ENCODE measurements around the gene SLC27A1.

Gene SLC27A1

DNA sequence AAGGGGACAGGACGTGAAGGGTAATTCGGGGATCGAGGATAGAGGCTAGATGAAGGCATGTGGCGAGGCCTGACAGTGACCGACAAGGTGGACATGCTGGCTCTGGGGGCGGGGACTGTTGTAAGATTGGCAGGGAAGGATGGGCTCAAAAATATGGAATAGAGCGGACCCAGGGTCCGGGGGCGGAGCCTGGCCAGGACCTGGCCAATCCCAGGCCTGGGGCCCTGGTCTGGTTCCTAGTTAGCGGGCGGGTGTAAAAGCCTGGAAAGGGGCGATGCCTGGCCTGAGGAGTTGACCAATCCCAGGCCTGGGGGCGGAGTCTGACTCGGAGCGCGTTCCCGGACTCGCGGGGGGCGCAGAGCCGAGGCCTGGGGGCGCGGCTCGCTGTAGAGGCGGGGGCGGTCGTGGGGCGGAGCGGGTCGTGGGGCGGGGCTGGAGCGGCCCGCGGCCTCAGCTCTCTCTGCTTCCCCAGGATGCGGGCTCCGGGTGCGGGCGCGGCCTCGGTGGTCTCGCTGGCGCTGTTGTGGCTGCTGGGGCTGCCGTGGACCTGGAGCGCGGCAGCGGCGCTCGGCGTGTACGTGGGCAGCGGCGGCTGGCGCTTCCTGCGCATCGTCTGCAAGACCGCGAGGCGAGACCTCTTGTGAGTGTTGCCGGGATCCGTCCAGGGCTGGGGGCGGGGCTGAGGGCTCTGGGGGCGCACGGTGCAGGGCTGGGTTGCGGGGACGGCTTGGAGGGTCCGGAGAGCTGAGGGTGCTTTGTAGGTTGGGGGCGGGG is at the start of gene SLC27A1:
SLC27A1 (plus strand) TSS at position 457 of the 774 bp plus-strand sequence; CDS start at position 474, 17 bp downstream.
- H3K4me1 ChIP-seq (ENCODE audit: control insufficient read depth, insufficient read depth, low read length), result peaks cover 6% of the 10 kb centered on the region; the same call in 1 of the 2 replicates
- peak within 1 kb of the TSS; percentile 58 for H3K4me3 ChIP-seq (ENCODE audit: low read depth, low read length)
- H3K9me3 ChIP-seq (ENCODE audit: control insufficient read depth, insufficient read depth, low read depth, low read length), result no peaks in the 10 kb centered on the region
- ChIA-PET POLR2A (interaction anchor here (0.5 to 1.4 kb wide), 4 partner anchors 51 to 1166 kb away, joined by 3 to 5 read pairs (median 4); no protein-coding TSS in a partner anchor), CTCF (interaction anchor here (0.6 to 5.5 kb wide), 2 partner anchors 26 to 76 kb away, joined by 3 to 31 read pairs; no protein-coding TSS in a partner anchor)
- H3K27ac ChIP-seq (ENCODE audit: extremely low read depth, low read depth, low read length), result no peak within 1 kb of the TSS
- no peaks in the 10 kb centered on the region for H3K36me3 ChIP-seq (ENCODE audit: control insufficient read depth in 2 of 2, insufficient read depth in 1 of 2, low read length in 2 of 2)
- no peak for TF ChIP-seq MZF1 (tag by site-specific recombination; IDR thresholded peaks at IDR 0.05; ENCODE audit: borderline replicate concordance)
- no peak for TF ChIP-seq ZFP69B (tag by site-specific recombination; IDR thresholded peaks at IDR 0.05)
- TF ChIP-seq ZNF391 (tag by site-specific recombination; IDR thresholded peaks at IDR 0.05; ENCODE audit: borderline replicate concordance, low read depth), result no peak
- TF ChIP-seq ZBTB20 (tag by site-specific recombination; IDR thresholded peaks at IDR 0.05), result peak; percentile 18; the same call in 1 of the 2 replicates
- no peak for TF ChIP-seq ZNF548 (tag by site-specific recombination; IDR thresholded peaks at IDR 0.05)
- TF ChIP-seq ZNF561 (tag by site-specific recombination; IDR thresholded peaks at IDR 0.05; ENCODE audit: borderline replicate concordance), result 0 out of 2 replicates have a peak, but pooled peaks have one; percentile 42
- TF ChIP-seq ZSCAN23 (tag by site-specific recombination; IDR thresholded peaks at IDR 0.05), result no peak
- TF ChIP-seq, protein P1, sequence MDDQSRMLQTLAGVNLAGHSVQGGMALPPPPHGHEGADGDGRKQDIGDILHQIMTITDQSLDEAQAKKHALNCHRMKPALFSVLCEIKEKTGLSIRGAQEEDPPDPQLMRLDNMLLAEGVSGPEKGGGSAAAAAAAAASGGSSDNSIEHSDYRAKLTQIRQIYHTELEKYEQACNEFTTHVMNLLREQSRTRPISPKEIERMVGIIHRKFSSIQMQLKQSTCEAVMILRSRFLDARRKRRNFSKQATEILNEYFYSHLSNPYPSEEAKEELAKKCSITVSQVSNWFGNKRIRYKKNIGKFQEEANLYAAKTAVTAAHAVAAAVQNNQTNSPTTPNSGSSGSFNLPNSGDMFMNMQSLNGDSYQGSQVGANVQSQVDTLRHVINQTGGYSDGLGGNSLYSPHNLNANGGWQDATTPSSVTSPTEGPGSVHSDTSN (CRISPR knock-in tag; IDR thresholded peaks at IDR 0.05), result no peak
- TF ChIP-seq ZNF654 (tag by site-specific recombination; IDR thresholded peaks at IDR 0.05; ENCODE audit: low read depth), result no peak
- TF ChIP-seq ZSCAN30 (tag by site-specific recombination; IDR thresholded peaks at IDR 0.05), result peak; percentile 51; the same call in 1 of the 2 replicates
- TF ChIP-seq, protein P2, sequence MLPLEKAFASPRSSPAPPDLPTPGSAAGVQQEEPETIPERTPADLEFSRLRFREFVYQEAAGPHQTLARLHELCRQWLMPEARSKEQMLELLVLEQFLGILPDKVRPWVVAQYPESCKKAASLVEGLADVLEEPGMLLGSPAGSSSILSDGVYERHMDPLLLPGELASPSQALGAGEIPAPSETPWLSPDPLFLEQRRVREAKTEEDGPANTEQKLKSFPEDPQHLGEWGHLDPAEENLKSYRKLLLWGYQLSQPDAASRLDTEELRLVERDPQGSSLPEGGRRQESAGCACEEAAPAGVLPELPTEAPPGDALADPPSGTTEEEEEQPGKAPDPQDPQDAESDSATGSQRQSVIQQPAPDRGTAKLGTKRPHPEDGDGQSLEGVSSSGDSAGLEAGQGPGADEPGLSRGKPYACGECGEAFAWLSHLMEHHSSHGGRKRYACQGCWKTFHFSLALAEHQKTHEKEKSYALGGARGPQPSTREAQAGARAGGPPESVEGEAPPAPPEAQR (tag by site-specific recombination; IDR thresholded peaks at IDR 0.05), result no peak
- TF ChIP-seq ZBTB8A (tag by site-specific recombination; IDR thresholded peaks at IDR 0.05), result peak; percentile 97
- no peak for TF ChIP-seq ZNF23 (tag by site-specific recombination; IDR thresholded peaks at IDR 0.05; ENCODE audit: borderline replicate concordance)
- TF ChIP-seq ZFHX2 (tag by site-specific recombination; conservative IDR thresholded peaks at IDR 0.05), result peak; percentile 72
- TF ChIP-seq, protein P3, sequence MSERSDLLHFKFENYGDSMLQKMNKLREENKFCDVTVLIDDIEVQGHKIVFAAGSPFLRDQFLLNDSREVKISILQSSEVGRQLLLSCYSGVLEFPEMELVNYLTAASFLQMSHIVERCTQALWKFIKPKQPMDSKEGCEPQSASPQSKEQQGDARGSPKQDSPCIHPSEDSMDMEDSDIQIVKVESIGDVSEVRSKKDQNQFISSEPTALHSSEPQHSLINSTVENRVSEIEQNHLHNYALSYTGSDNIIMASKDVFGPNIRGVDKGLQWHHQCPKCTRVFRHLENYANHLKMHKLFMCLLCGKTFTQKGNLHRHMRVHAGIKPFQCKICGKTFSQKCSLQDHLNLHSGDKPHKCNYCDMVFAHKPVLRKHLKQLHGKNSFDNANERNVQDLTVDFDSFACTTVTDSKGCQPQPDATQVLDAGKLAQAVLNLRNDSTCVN (tag by site-specific recombination; optimal IDR thresholded peaks at IDR 0.05), result peak; percentile 85
- TF ChIP-seq KLF1 (tag by site-specific recombination; IDR thresholded peaks at IDR 0.05), result no peak; the same call in 1 of the 2 replicates
- TF ChIP-seq, protein P4, sequence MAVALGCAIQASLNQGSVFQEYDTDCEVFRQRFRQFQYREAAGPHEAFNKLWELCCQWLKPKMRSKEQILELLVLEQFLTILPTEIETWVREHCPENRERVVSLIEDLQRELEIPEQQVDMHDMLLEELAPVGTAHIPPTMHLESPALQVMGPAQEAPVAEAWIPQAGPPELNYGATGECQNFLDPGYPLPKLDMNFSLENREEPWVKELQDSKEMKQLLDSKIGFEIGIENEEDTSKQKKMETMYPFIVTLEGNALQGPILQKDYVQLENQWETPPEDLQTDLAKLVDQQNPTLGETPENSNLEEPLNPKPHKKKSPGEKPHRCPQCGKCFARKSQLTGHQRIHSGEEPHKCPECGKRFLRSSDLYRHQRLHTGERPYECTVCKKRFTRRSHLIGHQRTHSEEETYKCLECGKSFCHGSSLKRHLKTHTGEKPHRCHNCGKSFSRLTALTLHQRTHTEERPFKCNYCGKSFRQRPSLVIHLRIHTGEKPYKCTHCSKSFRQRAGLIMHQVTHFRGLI (tag by site-specific recombination; IDR thresholded peaks at IDR 0.05), result no peak
- TF ChIP-seq SP7 (tag by site-specific recombination; IDR thresholded peaks at IDR 0.05), result no peak
- TF ChIP-seq KLF8 (tag by site-specific recombination; IDR thresholded peaks at IDR 0.05), result no peak; the same call in 1 of the 2 replicates
- no peak for TF ChIP-seq ZNF211 (tag by site-specific recombination; IDR thresholded peaks at IDR 0.05; ENCODE audit: low read depth)
- no peak for TF ChIP-seq ZNF473 (tag by site-specific recombination; IDR thresholded peaks at IDR 0.05)
- peak; percentile 79 for TF ChIP-seq SP3 (tag by site-specific recombination; IDR thresholded peaks at IDR 0.05)
- TF ChIP-seq ZEB2 (tag by site-specific recombination; IDR thresholded peaks at IDR 0.05), result no peak; the same call in 1 of the 2 replicates
- TF ChIP-seq ZNF239 (tag by site-specific recombination; IDR thresholded peaks at IDR 0.05), result no peak
- peak; percentile 90 for TF ChIP-seq SP2 (tag by site-specific recombination; IDR thresholded peaks at IDR 0.05)
- TF ChIP-seq, protein P5, sequence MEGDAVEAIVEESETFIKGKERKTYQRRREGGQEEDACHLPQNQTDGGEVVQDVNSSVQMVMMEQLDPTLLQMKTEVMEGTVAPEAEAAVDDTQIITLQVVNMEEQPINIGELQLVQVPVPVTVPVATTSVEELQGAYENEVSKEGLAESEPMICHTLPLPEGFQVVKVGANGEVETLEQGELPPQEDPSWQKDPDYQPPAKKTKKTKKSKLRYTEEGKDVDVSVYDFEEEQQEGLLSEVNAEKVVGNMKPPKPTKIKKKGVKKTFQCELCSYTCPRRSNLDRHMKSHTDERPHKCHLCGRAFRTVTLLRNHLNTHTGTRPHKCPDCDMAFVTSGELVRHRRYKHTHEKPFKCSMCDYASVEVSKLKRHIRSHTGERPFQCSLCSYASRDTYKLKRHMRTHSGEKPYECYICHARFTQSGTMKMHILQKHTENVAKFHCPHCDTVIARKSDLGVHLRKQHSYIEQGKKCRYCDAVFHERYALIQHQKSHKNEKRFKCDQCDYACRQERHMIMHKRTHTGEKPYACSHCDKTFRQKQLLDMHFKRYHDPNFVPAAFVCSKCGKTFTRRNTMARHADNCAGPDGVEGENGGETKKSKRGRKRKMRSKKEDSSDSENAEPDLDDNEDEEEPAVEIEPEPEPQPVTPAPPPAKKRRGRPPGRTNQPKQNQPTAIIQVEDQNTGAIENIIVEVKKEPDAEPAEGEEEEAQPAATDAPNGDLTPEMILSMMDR (tag by site-specific recombination; IDR thresholded peaks at IDR 0.05), result peak; percentile 27; the same call in 1 of the 2 replicates
- TF ChIP-seq SCRT1 (tag by site-specific recombination; IDR thresholded peaks at IDR 0.05; ENCODE audit: borderline replicate concordance), result no peak
- TF ChIP-seq ZBTB7A (tag by site-specific recombination; IDR thresholded peaks at IDR 0.05; ENCODE audit: low read depth), result no peak
